ENCODE results near the gene GPR62. TPM values are rescaled to one million over a fixed set of nuclear protein-coding genes. Genes with fewer than 3 reads are reported as not detected.

GPR62 gene
- total and polyA plus RNA-seq, 7 experiments from 2014 or later: 0.08 TPM; not detected in 6

GRCh38 chr3:51968883-51969678 is 13.9 kb downstream of the GPR62 start:
- H3K27me3 Mint-ChIP-seq: peaks cover 0 to 10% (median 0%) of the 10 kb centered on the region in 5 donors
- peak overlapping the region in 8 of 9 donors; percentile 4 to 77 (median 50) for H3K27ac Mint-ChIP-seq
- peaks cover 0 to 5% (median 0%) of the 10 kb centered on the region in 5 donors for H3K36me3 Mint-ChIP-seq
- POLR2A ChIA-PET: interaction anchor here (0.5 to 3.6 kb wide), 6 partner anchors 13 to 700 kb away, joined by 3 to 16 read pairs (median 3); partner anchors contain the start of genes ACY1 and DUSP7
- ATAC-seq (no peak), DNase-seq (no peak)
- peak overlapping the region; percentile 12 to 95 (median 66) for H3K4me3 Mint-ChIP-seq
- no peak overlapping the region for H3K4me3 ChIP-seq (ENCODE audit: low read length)
- H3K27me3 ChIP-seq (ENCODE audit: control insufficient read depth in 2 of 2, insufficient read depth in 2 of 2, low read length in 2 of 2): no peaks in the 10 kb centered on the region
- H3K9me3 Mint-ChIP-seq: no peaks in the 10 kb centered on the region
- no peaks in the 10 kb centered on the region for H3K9me3 ChIP-seq (ENCODE audit: control insufficient read depth in 2 of 3, low read length in 3 of 3)
- CTCF ChIA-PET: interaction anchor here (1.6 kb wide), 1 partner anchor 14 kb away, joined by 5 read pairs; the partner anchor contains the start of gene ACY1
- no peak overlapping the region for H3K27ac ChIP-seq (ENCODE audit: low read depth, low read length)
- peaks cover 8 to 9% of the 10 kb centered on the region in 2 donors for H3K4me1 ChIP-seq (ENCODE audit: control insufficient read depth in 2 of 2, insufficient read depth in 2 of 2, low read length in 2 of 2)
- H3K36me3 ChIP-seq (ENCODE audit: control insufficient read depth in 2 of 3, insufficient read depth in 3 of 3, low read length in 3 of 3): no peaks in the 10 kb centered on the region
- intact Hi-C loops (cut with micrococcal nuclease): no loop called here
- peaks cover 27 to 57% (median 34%) of the 10 kb centered on the region in 7 donors for H3K4me1 Mint-ChIP-seq

GRCh38 chr3:51969841-51970240 is 14.7 kb downstream of the GPR62 start:
- peak overlapping the region in 1 of 10 donors; percentile 16 for H3K4me3 Mint-ChIP-seq
- peaks cover 15% of the 10 kb centered on the region in 2 donors for H3K4me1 ChIP-seq (ENCODE audit: control insufficient read depth in 2 of 2, insufficient read depth in 2 of 2, low read length in 2 of 2)
- H3K4me3 ChIP-seq (ENCODE audit: low read length): no peak overlapping the region
- peak overlapping the region in 3 of 9 donors; percentile 50 to 60 (median 59) for H3K27ac Mint-ChIP-seq
- H3K27me3 ChIP-seq (ENCODE audit: control insufficient read depth in 2 of 2, insufficient read depth in 2 of 2, low read length in 2 of 2): no peaks in the 10 kb centered on the region
- no peak for DNase-seq
- peaks cover 0 to 5% (median 0%) of the 10 kb centered on the region in 5 donors for H3K36me3 Mint-ChIP-seq
- no peaks in the 10 kb centered on the region for H3K36me3 ChIP-seq (ENCODE audit: control insufficient read depth in 2 of 3, insufficient read depth in 3 of 3, low read length in 3 of 3)
- intact Hi-C loops (cut with micrococcal nuclease): no loop called here
- ChIA-PET CTCF (interaction anchor here (1.6 kb wide), 1 partner anchor 13 kb away, joined by 5 read pairs; the partner anchor contains the start of gene ACY1), POLR2A (interaction anchor here (0.6 to 1.3 kb wide), 4 partner anchors 13 to 87 kb away, joined by 3 read pairs; partner anchors contain the start of gene DUSP7)
- H3K27ac ChIP-seq (ENCODE audit: low read depth, low read length): no peak overlapping the region
- peaks cover 0 to 10% (median 0%) of the 10 kb centered on the region in 5 donors for H3K27me3 Mint-ChIP-seq
- ATAC-seq: no peak
- H3K9me3 ChIP-seq (ENCODE audit: control insufficient read depth in 2 of 3, low read length in 3 of 3): no peaks in the 10 kb centered on the region
- H3K9me3 Mint-ChIP-seq: no peaks in the 10 kb centered on the region
- H3K4me1 Mint-ChIP-seq: peaks cover 30 to 60% (median 37%) of the 10 kb centered on the region in 7 donors

- POLR2A ChIA-PET: interaction anchor here (0.6 to 1.3 kb wide), 3 partner anchors 14 to 28 kb away, joined by 3 read pairs; no protein-coding TSS in a partner anchor
Observed at GRCh38 chr3:51970606-51971300, 15.6 kb downstream of the GPR62 start.

GRCh38 chr3:51971350-51971749 is 16.2 kb downstream of the GPR62 start:
- intact Hi-C loops (cut with micrococcal nuclease): no loop called here
- CTCF ChIA-PET: no interaction called here
- H3K27ac ChIP-seq (ENCODE audit: low read depth, low read length): no peak overlapping the region
- Mint-ChIP-seq H3K36me3 (peaks cover 0 to 5% (median 0%) of the 10 kb centered on the region in 5 donors), H3K4me1 (peaks cover 28 to 60% (median 30%) of the 10 kb centered on the region in 7 donors), H3K4me3 (peak overlapping the region in 5 of 10 donors; percentile 9 to 76 (median 47)), H3K27ac (peak overlapping the region in 3 of 9 donors; percentile 11 to 55 (median 46)), H3K27me3 (peaks cover 0 to 2% (median 0%) of the 10 kb centered on the region in 5 donors), H3K9me3 (no peaks in the 10 kb centered on the region)
- no peaks in the 10 kb centered on the region for H3K9me3 ChIP-seq (ENCODE audit: control insufficient read depth in 2 of 3, low read length in 3 of 3)
- no peaks in the 10 kb centered on the region for H3K36me3 ChIP-seq (ENCODE audit: control insufficient read depth in 2 of 3, insufficient read depth in 3 of 3, low read length in 3 of 3)
- H3K4me1 ChIP-seq (ENCODE audit: control insufficient read depth in 2 of 2, insufficient read depth in 2 of 2, low read length in 2 of 2): peaks cover 15 to 24% of the 10 kb centered on the region in 2 donors
- ATAC-seq: no peak
- H3K27me3 ChIP-seq (ENCODE audit: control insufficient read depth in 2 of 2, insufficient read depth in 2 of 2, low read length in 2 of 2): no peaks in the 10 kb centered on the region
- no peak overlapping the region for H3K4me3 ChIP-seq (ENCODE audit: low read length)
- no peak for DNase-seq
- POLR2A ChIA-PET: interaction anchor here (1.0 kb wide), 1 partner anchor 29 kb away, joined by 3 read pairs; no protein-coding TSS in a partner anchor

More at GRCh38 chr3:51970606-51971300, 15.6 kb downstream of the GPR62 start:
- Histone ChIP-seq H3K9me3 (ENCODE audit: control insufficient read depth in 2 of 3, low read length in 3 of 3) (no peaks in the 10 kb centered on the region), H3K27ac (ENCODE audit: low read depth, low read length) (no peak overlapping the region), H3K4me3 (ENCODE audit: low read length) (no peak overlapping the region), H3K27me3 (ENCODE audit: control insufficient read depth in 2 of 2, insufficient read depth in 2 of 2, low read length in 2 of 2) (no peaks in the 10 kb centered on the region), H3K4me1 (ENCODE audit: control insufficient read depth in 2 of 2, insufficient read depth in 2 of 2, low read length in 2 of 2) (peaks cover 15 to 20% of the 10 kb centered on the region in 2 donors), H3K36me3 (ENCODE audit: control insufficient read depth in 2 of 3, insufficient read depth in 3 of 3, low read length in 3 of 3) (no peaks in the 10 kb centered on the region)
- Mint-ChIP-seq H3K4me1 (peaks cover 28 to 58% (median 34%) of the 10 kb centered on the region in 7 donors), H3K4me3 (peak overlapping the region in 4 of 10 donors; percentile 9 to 47 (median 24)), H3K27me3 (peaks cover 0 to 3% (median 0%) of the 10 kb centered on the region in 5 donors), H3K36me3 (peaks cover 0 to 5% (median 0%) of the 10 kb centered on the region in 5 donors), H3K27ac (peak overlapping the region in 4 of 9 donors; percentile 12 to 60 (median 52)), H3K9me3 (no peaks in the 10 kb centered on the region)
- CTCF ChIA-PET: no interaction called here
- intact Hi-C loops (cut with micrococcal nuclease): no loop called here
- no peak for DNase-seq
- no peak for ATAC-seq

GRCh38 chr3:51974277-51974962 is 19.2 kb downstream of the GPR62 start:
- peak overlapping the region; percentile 77 for H3K27ac ChIP-seq (ENCODE audit: low read depth, low read length)
- no peaks in the 10 kb centered on the region for H3K9me3 Mint-ChIP-seq
- H3K4me3 Mint-ChIP-seq: peak overlapping the region; percentile 83 to 100 (median 94)
- intact Hi-C loops (cut with micrococcal nuclease): loop anchor here (1.0 to 2.0 kb wide), 6 partner anchors 9 to 475 kb away; partner anchors contain the start of genes PARP3 (in 2 of the 2), ACY1 (in 1 of the 2) and RPL29 (in 1 of the 2)
- H3K4me3 ChIP-seq (ENCODE audit: low read length): peak overlapping the region; percentile 82
- POLR2A ChIA-PET: interaction anchor here (0.5 to 4.3 kb wide), 15 partner anchors 9 to 222 kb away, joined by 3 to 34 read pairs (median 5); partner anchors contain the start of genes ACY1, DUSP7, PARP3 and RPL29
- peak overlapping the region; percentile 80 to 97 (median 92) for H3K27ac Mint-ChIP-seq
- H3K27me3 Mint-ChIP-seq: no peaks in the 10 kb centered on the region
- peaks cover 26 to 54% (median 32%) of the 10 kb centered on the region in 7 donors for H3K4me1 Mint-ChIP-seq
- no peaks in the 10 kb centered on the region for H3K36me3 ChIP-seq (ENCODE audit: control insufficient read depth in 2 of 3, insufficient read depth in 3 of 3, low read length in 3 of 3)
- peak; percentile 7 for ATAC-seq
- peaks cover 9 to 21% of the 10 kb centered on the region in 2 donors for H3K4me1 ChIP-seq (ENCODE audit: control insufficient read depth in 2 of 2, insufficient read depth in 2 of 2, low read length in 2 of 2)
- no peaks in the 10 kb centered on the region for H3K27me3 ChIP-seq (ENCODE audit: control insufficient read depth in 2 of 2, insufficient read depth in 2 of 2, low read length in 2 of 2)
- CTCF ChIA-PET: interaction anchor here (0.6 to 2.5 kb wide), 9 partner anchors 9 to 33 kb away, joined by 3 to 28 read pairs (median 4); partner anchors contain the start of genes ACY1, PARP3, RPL29 and RRP9
- H3K36me3 Mint-ChIP-seq: peaks cover 0 to 3% (median 0%) of the 10 kb centered on the region in 5 donors
- H3K9me3 ChIP-seq (ENCODE audit: control insufficient read depth in 2 of 3, low read length in 3 of 3): no peaks in the 10 kb centered on the region
- peak in 1 of 9 donors; percentile 44 for DNase-seq
